B cell (primary cell): ENCODE measurements around the gene ZFP90.

Source experiments
- CTCF ChIP-seq: fragments of 200-600 bp; IDR thresholded peaks from one replicate; pipeline ENCODE4 v1.8.0; 2022; ENCODE audit warnings: antibody characterized with exemption, mild to moderate bottlenecking
- EZH2 ChIP-seq: IDR thresholded peaks from 2 replicates; pipeline ENCODE4 v1.6.1; 2012; ENCODE audit warnings: borderline replicate concordance, low read depth, mild to moderate bottlenecking, moderate library complexity, low read length; ENCODE audit not compliant: insufficient read depth, poor library complexity, severe bottlenecking

GRCh38 chr16:68504066-68504465, 35.0 kb upstream of the ZFP90 start:
- no peak for TF ChIP-seq CTCF
- no peak for TF ChIP-seq EZH2
